Activated CD4-positive, CD25-positive, alpha-beta regulatory T cell (primary cell): ENCODE data around the gene MYL5.
"Not testable (repeated sequence)": the region's sequence is repeated elsewhere in the genome, so short reads cannot be mapped to it uniquely, and the experiment has no call there.

Source experiments
- DNase-seq, 4 experiments: peaks; one replicate each; lab custom pipeline; 2025; lab: John Stamatoyannopoulos, UW

The MYL5 gene

DNA sequence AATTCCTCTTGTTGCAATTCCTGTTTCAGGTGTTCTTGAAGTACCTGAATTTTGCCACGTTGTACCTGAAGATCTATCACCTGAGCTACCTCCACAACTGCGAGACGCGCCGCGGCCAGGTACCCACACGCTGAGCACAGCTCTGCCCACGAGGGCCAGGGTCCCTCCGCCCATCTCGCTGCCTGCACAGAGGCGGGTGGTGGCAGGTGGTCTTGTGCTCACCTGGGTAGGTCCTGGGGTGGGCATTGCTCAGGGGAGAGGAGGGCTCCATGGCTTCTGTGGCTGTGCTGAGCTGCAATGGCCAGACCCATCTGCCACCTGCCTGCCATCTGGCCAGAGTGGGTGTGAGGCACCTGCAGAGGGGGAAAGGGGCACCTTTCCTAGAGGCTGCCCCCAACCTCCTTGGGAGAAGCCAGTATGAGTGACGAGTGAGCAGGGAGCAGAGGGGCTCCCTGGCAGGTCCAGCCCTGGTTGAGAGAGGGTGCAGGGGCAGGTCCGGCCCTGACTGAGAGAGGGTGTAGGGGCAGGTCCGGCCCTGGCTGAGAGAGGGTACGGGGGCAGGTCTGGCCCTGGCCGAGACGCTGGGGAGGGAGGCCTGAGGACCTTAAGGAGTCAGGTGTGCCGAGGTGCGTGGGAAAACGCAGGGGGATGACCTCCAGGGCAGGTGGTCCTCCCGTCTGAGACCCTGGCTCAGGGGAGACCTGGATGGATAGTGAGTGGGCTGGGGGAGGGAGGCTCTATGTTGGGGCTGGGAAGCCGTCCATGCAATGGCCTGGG is 38.3 kb upstream of the MYL5 start:
- no peak for DNase-seq

DNA sequence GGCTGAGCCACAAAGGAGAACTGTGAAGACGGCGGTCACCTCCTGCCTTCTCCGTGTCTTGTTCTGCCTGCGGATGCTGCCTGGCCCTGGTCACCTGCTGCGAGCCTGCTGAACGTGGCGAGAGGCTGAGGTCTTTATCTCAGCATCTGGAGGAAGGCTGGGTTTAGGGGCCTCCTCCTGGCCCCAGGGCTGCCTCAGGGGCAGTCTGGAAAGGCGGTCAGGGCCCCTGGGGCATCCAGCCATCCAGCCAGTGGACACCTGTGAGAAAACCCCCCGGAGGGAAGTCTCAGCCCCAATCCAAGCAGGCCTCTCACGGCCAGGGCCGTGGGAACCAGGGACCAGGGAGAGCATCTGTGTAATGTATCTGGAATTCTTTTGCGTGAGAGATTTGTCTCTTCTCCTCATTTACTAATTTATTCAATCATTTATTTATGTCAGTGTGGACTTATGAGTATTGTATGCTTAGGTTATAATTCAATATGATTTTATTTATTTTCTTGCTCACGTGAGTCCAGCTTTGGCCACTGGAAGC is 37.6 kb upstream of the MYL5 start:
- no peak for DNase-seq

DNA sequence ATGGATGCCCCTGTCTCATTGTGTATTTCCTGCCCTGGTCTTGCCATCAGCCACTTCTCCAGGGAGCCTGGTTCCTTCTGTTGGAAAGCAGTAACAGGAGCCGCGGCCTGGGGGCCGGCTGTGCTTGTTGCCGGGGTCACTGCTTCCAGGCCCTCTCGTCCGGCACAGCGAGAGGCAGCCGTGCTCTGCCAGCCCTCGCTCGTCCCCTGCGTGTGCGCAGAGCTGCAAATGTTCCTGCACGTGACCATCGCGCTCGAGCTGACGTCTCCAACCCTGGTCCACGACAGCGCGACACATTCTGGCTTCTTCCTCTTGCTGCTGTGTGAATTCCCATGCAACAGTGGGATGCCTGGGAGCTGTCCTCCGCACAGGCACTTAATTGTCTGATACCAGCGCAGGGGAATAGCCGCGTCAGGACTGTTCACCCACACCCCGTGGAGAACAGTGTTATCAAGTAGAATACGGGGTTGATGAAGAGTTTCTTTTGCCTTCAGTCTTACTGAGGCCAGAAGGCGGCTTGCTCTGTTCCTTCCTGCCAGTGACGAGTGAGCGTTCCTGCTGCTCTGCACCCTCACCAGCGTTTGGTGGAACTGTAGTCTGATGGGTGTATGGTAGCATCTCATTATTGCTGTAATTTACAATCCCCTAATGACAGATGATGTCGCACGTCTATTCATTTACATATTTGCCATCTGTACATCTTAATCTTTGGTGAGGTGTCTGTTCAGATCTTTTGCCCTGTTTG is 36.6 kb upstream of the MYL5 start:
- DNase-seq, result no peak

DNA sequence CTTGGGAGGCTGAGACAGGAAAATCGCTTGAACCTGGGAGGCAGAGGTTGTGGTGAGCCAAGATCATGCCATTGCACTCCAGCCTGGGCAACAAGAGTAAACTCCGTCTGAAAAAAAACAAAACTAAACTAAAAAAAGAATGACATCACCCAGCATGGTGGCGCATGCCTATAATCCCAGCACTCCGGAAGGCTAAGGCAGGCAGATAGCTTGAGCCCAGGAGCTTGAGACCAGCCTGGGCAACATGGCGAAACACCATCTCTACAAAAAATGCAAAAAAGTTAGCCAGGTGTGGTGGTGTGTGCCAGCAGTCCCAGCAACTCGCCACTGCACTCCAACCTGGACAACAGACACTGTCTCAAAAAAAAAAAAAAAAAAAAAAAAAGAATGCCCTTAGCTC is 32.0 kb upstream of the MYL5 start:
- DNase-seq, result not testable (repeated sequence)

DNA sequence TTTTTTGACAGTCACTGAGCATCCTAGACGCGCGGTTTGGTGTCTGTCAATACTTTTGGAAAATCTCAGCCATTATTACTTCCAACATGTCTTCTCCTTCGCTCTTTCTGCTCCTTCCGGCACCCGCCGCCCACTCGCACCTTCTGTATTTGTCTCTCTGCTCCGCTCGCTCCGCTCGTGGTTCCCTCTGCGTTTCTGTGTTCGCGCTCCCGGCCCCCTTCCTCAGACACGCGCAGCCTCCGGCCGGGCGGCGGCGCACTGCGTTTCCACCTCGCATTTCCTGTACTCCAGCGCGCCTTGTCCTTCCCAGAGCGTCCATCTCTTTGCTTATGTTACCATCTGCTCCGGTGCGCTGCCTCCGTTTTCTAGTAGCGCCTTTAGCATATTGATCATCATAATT is 27.9 kb upstream of the MYL5 start:
- DNase-seq, result no peak

DNA sequence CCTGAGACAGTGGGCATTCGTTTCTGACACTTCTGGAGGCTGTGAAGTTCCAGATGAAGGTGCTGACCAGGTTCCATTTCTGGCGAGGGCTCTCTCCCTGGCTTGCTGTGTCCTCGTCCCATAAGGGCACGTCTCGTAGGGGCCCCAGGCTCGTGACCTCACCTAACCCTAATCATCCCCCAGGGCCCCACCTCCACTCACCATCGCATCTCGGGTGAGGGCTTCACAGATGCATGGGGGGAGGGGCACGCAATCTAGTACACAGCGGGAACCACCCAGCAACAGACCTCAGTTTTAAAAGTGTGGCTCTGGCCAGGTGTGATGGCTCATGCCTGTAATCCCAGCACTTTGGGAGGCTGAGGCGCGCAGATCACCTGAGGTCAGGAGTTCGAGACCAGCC is 26.9 kb upstream of the MYL5 start:
- no peak for DNase-seq

DNA sequence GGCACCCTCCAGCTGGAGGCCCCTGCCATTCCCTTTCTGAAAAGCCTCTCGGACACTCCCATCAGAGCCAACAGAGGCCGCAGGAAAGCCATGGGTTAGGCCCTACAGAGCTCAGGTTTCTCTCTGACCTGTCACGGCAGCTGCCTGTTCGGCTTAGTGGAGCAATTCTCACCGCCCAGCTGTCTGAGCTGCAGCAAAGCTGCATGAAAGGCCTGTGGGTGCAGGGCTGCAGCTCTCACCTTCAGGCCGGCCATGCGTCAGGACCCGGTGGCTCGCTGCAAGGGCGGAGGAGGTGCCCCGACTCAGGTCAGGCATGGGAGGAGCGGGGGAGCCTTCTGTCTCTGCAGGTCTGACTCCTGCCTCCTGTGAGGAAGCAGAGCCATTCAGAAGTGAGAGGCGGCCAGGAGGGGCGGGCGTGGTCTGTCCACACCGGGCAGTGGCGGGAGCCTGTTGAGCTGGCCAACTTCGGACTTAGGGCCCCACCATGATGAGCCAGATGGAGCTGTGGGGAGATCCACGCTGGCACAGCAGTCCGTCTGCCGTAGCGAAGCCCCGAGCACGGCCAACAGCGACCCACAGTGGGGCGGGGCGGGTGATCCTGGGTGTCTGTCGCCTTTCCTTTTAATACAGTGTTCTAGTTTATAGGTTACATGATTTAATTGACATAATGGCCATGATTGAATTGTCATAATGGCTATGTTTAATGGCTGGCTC is 25.6 kb upstream of the MYL5 start:
- DNase-seq, result no peak

DNA sequence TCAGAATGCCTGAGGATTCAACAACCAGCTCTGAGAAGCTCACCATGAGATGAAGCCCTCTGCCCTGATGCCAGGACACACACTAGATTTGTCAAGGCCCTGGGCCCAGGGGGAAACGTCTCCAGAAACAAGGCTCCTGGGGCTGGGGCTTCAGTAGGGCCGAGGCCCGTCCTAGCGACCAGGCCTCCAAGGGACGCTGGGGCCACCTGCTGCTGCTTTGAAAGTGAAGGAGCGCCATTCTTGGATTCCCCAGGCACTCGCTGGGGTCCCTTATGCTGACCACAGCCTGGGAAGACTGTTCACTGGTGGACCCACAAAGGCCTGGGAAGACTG is 25.1 kb upstream of the MYL5 start:
- DNase-seq, result no peak

DNA sequence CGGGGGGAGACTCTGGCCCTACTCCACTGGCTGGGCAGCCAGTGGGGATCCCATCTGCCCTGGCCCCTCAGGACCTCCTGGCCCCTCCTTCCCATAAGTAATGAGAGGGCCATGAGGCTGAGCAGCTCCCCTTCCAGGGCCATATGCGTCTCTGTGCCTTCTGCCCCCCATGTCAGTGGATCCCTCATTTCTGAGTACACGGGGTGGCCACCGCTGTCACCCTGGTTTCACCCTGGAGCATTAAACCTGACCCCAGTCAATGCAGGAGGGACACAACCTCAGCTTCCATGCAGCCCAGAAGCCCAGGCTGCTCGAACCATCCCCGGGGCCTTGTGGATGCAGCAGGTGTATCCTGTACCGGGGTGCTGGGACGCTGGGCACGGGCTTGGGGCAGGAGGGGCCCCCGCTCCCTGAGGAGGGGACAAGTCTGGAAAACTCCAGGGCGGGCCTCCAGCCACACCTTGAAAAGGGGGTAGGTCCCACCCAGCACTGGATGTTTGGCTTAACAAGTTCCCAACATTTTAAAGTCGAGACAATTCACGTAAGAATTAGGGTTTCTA is 24.5 kb upstream of the MYL5 start:
- no peak for DNase-seq

DNA sequence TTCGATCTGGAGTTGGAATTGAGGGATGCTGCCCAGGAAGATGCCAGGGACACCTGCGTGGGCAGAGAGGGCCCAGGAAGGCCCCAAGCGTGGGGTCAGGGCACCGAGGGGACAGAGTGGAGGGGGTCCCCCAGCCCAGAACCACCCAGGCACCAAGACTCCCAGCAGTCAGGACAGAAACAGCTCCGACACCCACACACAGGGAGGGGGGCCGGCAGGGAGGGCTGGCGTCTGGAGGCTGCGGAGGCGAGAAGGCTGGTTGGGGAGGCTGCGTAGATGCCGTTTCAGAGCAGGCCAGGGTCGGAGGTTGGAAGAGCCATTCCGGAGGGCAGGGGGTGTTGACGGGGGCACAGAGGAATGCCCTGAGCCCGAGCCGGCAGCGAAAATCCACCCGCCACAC is 23.9 kb upstream of the MYL5 start:
- no peak for DNase-seq

DNA sequence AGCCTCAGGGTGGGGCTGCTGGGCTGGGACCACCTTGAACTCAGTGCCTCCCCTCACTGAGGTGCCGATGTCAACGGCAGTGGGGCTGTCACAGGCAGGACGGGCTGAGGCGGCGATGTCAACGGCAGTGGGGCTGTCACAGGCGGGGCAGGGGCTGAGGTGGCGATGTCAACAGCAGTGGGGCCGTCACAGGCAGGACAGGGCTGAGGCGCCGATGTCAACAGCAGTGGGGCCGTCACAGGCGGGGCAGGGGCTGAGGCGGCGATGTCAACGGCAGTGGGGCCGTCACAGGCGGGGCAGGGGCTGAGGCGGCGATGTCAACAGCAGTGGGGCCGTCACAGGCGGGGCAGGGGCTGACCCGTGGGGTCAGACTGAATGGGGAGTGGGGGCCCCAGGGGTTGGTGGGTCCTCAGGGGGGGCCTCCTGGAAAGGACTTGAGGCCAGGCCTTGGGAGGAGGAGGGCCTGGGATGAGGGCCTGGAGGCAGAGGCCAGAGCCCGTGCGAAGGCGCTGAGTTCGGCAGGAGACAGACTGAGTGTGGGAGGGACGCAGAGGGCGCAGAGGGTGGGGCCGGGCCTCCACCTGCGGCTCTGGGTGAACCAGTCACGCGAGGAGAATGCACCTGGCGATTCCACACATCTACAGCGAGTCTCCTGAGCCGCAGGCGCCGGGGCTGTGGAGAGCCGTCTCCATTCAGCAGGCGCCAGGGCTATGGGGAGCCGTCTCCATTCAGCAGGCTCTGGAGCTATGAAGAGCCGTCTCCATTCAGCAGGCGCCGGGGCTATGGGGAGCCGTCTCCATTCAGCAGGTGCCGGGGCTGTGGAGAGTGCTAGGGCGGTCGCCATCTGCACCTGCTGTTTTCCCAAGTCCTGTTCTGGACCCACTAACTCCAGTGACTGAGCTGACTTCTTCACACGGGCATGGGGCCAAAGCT is 23.1 kb upstream of the MYL5 start:
- DNase-seq, result no peak

DNA sequence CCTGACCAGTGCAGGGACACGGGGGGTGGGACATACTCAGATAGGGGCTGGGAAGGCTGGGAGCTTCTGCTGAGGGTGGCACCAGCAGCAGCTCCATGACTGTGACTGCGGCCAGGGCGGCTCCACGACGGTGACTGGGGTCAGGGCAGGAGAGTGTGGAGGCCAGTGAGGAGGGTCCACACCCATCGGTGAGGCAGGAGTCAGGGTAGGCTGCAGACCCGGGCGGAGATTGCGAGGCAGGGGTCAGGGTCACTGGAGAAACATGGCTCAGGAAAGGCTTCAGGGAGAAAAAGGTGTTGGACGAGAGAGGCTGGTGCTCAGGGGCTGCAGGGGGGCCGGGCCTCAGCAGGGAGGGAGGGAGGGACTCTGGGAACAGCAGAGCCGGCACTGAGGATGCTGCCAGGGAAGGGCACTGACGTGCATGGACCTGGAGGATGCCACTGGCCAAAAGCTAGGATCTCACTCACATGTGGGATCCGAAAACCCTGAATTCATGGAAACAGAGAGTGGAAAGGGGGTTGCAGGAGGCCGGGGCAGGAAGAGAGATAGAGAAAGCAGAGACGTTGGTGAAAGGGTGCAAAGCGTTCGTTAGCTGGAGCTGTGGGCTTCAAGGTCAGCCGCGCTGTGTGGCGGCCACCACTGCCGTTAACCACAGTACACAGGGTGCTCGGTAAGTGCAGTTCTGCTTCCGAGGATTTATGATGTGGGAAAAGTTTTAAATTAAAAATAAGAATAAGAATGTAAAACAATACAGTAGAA is 22.3 kb upstream of the MYL5 start:
- no peak for DNase-seq

DNA sequence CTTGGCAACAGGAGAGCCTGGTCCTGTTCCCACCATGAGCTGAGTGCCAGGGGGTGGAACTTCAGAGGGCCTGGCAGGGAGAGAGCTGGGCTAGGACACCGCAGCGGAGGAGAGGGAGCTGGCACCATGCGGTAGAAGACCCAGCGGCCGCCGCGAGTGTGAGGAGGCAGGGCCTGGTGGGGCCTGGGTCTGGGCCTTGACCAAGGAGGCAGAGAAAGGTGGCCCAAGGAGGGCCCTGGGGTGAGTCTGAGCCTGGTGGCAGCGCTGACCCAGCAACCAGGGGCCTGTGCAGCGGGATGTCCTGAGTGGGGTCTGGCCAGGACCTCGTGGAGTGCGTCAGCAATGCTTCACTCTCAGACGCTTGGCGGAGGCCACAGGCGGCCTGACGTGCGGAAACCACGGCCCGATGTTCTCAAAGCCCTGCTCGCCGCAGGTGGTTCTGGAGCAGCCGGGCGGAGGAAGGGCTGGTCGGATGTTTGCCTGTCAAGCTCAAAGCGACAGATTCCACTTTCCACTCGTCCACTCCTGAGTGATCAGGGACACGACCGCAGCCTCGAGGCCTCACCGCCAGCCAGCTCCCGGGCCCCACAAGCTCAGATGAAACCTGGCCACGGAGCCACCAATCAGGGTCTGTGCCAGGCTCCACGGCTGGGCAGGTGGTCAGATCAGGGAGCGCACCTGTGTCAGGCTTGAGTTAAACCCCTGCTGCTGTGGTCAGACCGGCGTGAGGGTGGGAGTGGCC is 21.1 kb upstream of the MYL5 start:
- DNase-seq, result no peak

DNA sequence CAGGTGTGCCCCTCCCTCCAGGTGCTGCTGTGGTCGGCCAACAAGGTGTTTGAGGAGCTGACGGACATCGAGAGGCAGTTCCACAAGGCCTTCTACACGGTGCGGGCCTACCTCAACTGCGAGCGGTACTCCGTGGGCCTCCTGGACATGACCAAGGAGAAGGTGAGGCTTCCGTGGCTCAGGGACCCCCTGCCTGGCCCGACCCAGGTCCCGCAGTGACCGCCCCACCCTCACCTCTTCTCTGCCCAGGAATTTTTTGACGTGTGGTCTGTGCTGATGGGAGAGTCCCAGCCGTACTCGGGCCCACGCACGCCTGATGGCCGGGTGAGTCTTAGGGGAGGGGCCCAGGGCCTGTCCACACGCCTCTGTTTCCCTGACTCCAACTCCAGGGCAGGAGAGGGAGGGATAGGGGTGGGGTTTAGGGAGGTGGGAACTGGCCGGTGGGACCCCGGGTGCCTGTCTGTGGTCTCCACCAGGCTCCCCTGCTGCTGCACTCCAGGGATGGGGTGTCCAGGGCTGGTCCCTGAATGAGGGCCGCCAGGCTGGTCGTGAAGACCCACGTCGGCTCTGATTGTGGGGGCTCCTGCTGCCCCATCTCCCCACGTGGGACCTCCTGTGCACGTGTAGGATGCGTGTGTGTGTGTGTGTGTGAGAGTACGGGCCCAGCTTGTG is 20.4 kb upstream of the MYL5 start:
- DNase-seq, result no peak

DNA sequence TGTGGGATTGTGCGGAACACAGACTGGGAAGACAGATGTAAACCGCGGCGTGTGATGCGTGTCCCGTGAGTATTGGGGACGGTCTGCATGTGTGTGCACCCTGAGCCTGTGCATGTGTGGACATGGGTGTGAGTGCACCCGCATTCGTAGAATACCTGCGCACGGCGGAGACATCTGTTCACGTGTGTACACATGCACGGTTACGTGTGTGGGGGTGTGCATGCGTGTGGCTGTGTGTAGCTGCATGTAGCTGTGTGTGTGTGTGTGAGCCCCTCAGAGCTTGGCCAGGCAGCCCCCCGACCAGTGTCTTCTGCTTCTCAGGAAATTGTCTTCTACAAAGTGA is 19.9 kb upstream of the MYL5 start:
- DNase-seq, result no peak

DNA sequence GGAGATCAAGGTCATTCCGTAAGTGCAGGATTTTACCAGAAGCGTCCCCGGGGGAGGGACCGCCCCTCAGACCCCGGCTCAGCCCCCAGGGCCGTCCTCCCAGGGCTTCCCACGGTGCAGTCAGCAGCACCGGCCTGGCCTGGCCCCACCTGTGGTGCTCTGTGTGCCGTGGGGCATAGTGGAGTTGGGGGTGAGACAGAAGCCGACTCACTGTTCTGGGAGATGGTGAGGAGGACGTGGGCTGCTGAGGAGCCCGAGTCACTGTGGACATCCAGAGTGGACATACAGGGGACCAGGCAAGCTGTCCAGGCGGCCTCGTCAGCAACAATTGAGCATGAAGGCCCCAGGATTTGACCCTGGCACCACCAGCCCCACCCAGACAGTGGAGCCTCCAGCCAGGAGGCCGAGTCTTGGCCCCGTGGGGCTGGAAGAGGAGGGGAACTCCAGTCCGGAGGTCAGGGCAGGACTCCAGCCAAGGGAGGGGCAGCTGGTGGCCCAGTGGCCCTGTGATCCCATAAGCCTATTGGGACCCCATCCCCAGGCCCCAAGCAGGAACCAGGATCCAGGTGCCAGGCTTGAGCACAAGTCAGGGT is 19.4 kb upstream of the MYL5 start:
- DNase-seq, result no peak

DNA sequence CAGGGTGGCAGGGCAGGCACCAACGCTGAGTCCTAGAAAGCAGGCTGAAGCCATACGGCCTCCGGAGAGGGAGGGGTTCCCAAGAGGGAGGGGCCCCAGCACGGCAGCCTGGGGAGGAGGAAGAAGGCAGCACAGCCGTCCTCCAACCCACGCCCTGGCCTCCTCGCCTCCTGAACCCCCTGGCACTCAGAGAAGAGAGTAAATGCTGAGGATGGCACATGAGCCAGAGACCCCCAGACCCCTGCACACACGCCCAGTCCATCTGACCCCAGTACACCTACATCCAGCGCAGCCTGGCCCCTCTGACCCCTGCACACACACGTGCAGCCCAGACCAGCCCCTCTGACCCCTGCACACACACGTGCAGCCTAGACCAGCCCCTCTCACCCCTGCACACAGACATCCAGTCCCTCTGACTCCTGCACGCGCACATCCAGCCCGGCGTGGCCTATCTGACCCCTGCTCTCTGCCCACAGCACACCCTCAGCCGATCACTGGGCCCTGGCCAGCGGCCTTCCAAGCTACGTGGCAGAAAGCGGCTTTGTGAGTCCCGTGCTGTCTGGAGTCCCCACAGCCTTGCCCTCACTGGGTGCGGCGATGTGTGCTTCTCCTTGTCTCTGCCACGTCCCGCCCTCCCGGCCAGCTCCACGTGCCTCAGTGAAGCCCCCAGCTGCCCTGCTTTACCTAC is 18.7 kb upstream of the MYL5 start:
- no peak for DNase-seq
